A549 (cell line): ENCODE results near the gene TMEM108. TPM values are rescaled to one million over a fixed set of nuclear protein-coding genes. Genes with fewer than 3 reads are reported as not detected.

Experiments
- ATAC-seq, 2 experiments: fragments of 200-7000 bp in 1 of 2; fragments of >200 bp in 1 of 2; cut with Nextera tagmentation in 1 of 2; cut with Tn5 transposase in 1 of 2; 3 replicates each; pipeline versions ENCODE4 v1.8.0 to v1.9.1; 2018 to 2020; ENCODE audit warnings: mild to moderate bottlenecking in 1 of 2, moderate library complexity in 1 of 2
- CTCF ChIA-PET: fragments of 300-600 bp; sonication (Branson Sonifier 250); formaldehyde crosslinking; extraction: SDS; loops from one replicate; lab custom pipeline; 2021; ENCODE audit warnings: antibody characterized with exemption, inconsistent platforms; lab: Yijun Ruan, JAX
- POLR2A ChIA-PET: fragments of 350-600 bp; formaldehyde crosslinking; extraction: SDS; loops from one replicate; lab custom pipeline; 2021; ENCODE audit warnings: antibody characterized with exemption, inconsistent platforms; lab: Yijun Ruan, JAX
- DNase-seq, 2 experiments: peaks; one replicate each; pipeline versions ENCODE4 v3.0.0 to v3.0.0-alpha.2; 2011 to 2016; ENCODE audit warnings: low read depth in 1 of 2, low spot score in 1 of 2
- FAIRE-seq: peaks from 2 replicates; lab custom pipeline; 2011; peaks lifted over from hg19 to GRCh38; lab: Jason Lieb, UNC
- H3K27ac ChIP-seq, 2 experiments: fragments of >200 bp; sonication (Bioruptor Twin); formaldehyde crosslinking; 3 replicates each; pipeline ENCODE4 v1.5.1; 2016 to 2017
- H3K4me1 ChIP-seq: fragments of >200 bp; sonication (Bioruptor Twin); formaldehyde crosslinking; 3 replicates; pipeline ENCODE4 v1.6.1; 2016
- H3K4me2 ChIP-seq: fragments of >200 bp; sonication (Bioruptor Twin); formaldehyde crosslinking; 3 replicates; pipeline ENCODE4 v1.6.1; 2016
- H3K4me3 ChIP-seq: fragments of >200 bp; sonication (Bioruptor Twin); formaldehyde crosslinking; 3 replicates; pipeline ENCODE4 v1.5.1; 2016
- H3K9me3 ChIP-seq: fragments of >200 bp; sonication (Bioruptor Twin); formaldehyde crosslinking; 3 replicates; pipeline ENCODE4 v1.6.1; 2016
- BHLHE40 ChIP-seq: IDR thresholded peaks from 2 replicates; pipeline ENCODE4 v1.6.1; 2012; ENCODE audit warnings: low read depth, low read length, inconsistent platforms
- CBX2 ChIP-seq: fragments of 200-600 bp; sonication (generic); IDR thresholded peaks from 2 replicates; pipeline ENCODE4 v1.6.1; 2016; ENCODE audit warnings: low read depth, mild to moderate bottlenecking, borderline replicate concordance
- CBX8 ChIP-seq: fragments of 200-600 bp; sonication (generic); IDR thresholded peaks from 2 replicates; pipeline ENCODE4 v1.6.1; 2016
- CEBPB ChIP-seq, 2 experiments: fragments of >200 bp in 1 of 2; sonication (Bioruptor Twin) in 1 of 2; formaldehyde crosslinking in 1 of 2; IDR thresholded peaks; 2 replicates each; pipeline ENCODE4 v1.6.1; 2012 to 2016
- CHD4 ChIP-seq: fragments of 200-600 bp; sonication (generic); IDR thresholded peaks from 2 replicates; pipeline ENCODE4 v1.6.1; 2016; ENCODE audit warnings: antibody characterized with exemption, mild to moderate bottlenecking, borderline replicate concordance
- EHMT2 ChIP-seq: fragments of 200-600 bp; sonication (generic); IDR thresholded peaks from 2 replicates; pipeline ENCODE4 v1.6.1; 2016; ENCODE audit warnings: antibody characterized with exemption, low read depth, mild to moderate bottlenecking, moderate library complexity
- HOXB5 ChIP-seq: fragments of 250-450 bp; sonication (Bioruptor Pico); IDR thresholded peaks from 2 replicates; pipeline ENCODE4 v1.5.0; 2020; ENCODE audit warnings: mild to moderate bottlenecking, moderate library complexity
- JUN ChIP-seq, 2 experiments: fragments of >200 bp; sonication (Bioruptor Twin); formaldehyde crosslinking; IDR thresholded peaks; 2 replicates in 1 of 2; 3 replicates in 1 of 2; pipeline ENCODE4 v1.6.1; 2016 to 2017
- KDM5A ChIP-seq: fragments of 200-600 bp; sonication (generic); IDR thresholded peaks from 2 replicates; pipeline ENCODE4 v1.6.1; 2016; ENCODE audit warnings: antibody characterized with exemption, mild to moderate bottlenecking
- MYC ChIP-seq: IDR thresholded peaks from 2 replicates; pipeline ENCODE4 v1.6.1; 2012; ENCODE audit warnings: mild to moderate bottlenecking, inconsistent platforms, low read length, improper control_type of control experiment, borderline replicate concordance
- PHF8 ChIP-seq: fragments of 200-600 bp; sonication (generic); IDR thresholded peaks from 2 replicates; pipeline ENCODE4 v1.6.1; 2016; ENCODE audit warnings: low read depth, mild to moderate bottlenecking, antibody characterized with exemption, moderate library complexity, borderline replicate concordance
- POLR2A ChIP-seq: IDR thresholded peaks from 2 replicates; pipeline ENCODE4 v1.6.1; 2012; ENCODE audit warnings: mild to moderate bottlenecking, low read length
- POLR2AphosphoS2 ChIP-seq: conservative IDR thresholded peaks from 2 replicates; pipeline ENCODE4 v1.6.1; 2012; ENCODE audit warnings: low read length, improper control_type of control experiment, inconsistent platforms
- RAD21 ChIP-seq, 2 experiments: fragments of >200 bp in 1 of 2; sonication (Bioruptor Twin) in 1 of 2; formaldehyde crosslinking in 1 of 2; IDR thresholded peaks in 1 of 2; conservative IDR thresholded peaks in 1 of 2; 2 replicates in 1 of 2; 3 replicates in 1 of 2; pipeline ENCODE4 v1.6.1; 2012 to 2018; ENCODE audit warnings: inconsistent platforms in 1 of 2
- RNF2 ChIP-seq: fragments of 200-600 bp; sonication (generic); IDR thresholded peaks from 2 replicates; pipeline ENCODE4 v1.6.1; 2016; ENCODE audit warnings: low read depth, mild to moderate bottlenecking, antibody characterized with exemption, moderate library complexity, borderline replicate concordance
- SREBF2 ChIP-seq: fragments of 450-650 bp; IDR thresholded peaks from 2 replicates; pipeline ENCODE4 v1.6.1; 2014; ENCODE audit warnings: mild to moderate bottlenecking, moderate library complexity
- TFCP2L1 ChIP-seq: fragments of 250-450 bp; sonication (Bioruptor Pico); IDR thresholded peaks from 2 replicates; pipeline ENCODE4 v1.5.0; 2021; ENCODE audit warnings: mild to moderate bottlenecking
- ZC3H11A ChIP-seq: fragments of 450-650 bp; IDR thresholded peaks from 2 replicates; pipeline ENCODE4 v1.6.1; 2014; ENCODE audit warnings: antibody characterized with exemption, mild to moderate bottlenecking
- ZSCAN20 ChIP-seq: fragments of 250-450 bp; sonication (Bioruptor Pico); IDR thresholded peaks from 2 replicates; pipeline ENCODE4 v1.8.0; 2022; ENCODE audit warnings: mild to moderate bottlenecking, moderate library complexity
- whole genome bisulfite sequencing: methylation state at CpG from one replicate; pipeline ENCODE4 v1.1.6; 2017; ENCODE audit errors: missing lambda C conversion rate; 5-methylcytosine and 5-hydroxymethylcytosine counted together
- polyA plus RNA-seq, 4 experiments: library from polyadenylated mRNA; depleted of rRNA in 3 of 4; stranded (reverse); fragments of >200 nt; fragmentation: RNase III in 1 of 4; extraction: RNeasy Plus Mini Kit Qiagen cat#74134 plus additional on column Dnase treatment in 1 of 4; gene quantifications; 2 replicates in 3 of 4; 3 replicates in 1 of 4; pipeline ENCODE4 v1.2.3, GENCODE V29; 2011 to 2017
- TF ChIP-seq, protein P1 (sequence below): fragments of >200 bp; sonication (Bioruptor Twin); formaldehyde crosslinking; IDR thresholded peaks from 2 replicates; pipeline ENCODE4 v1.6.1; 2016
- TF ChIP-seq, protein P2 (sequence below): fragments of 250-450 bp; sonication (Bioruptor Pico); IDR thresholded peaks from 2 replicates; pipeline ENCODE4 v1.5.0; 2020; ENCODE audit warnings: low read depth, mild to moderate bottlenecking, moderate library complexity
- TF ChIP-seq, protein P3 (sequence below): IDR thresholded peaks from 2 replicates; pipeline ENCODE4 v1.6.1; 2012; ENCODE audit warnings: low read depth, borderline replicate concordance
- TF ChIP-seq, protein P4 (sequence below): fragments of >200 bp; sonication (Bioruptor Twin); formaldehyde crosslinking; IDR thresholded peaks from 3 replicates; pipeline ENCODE4 v1.6.1; 2016

TMEM108 gene
- polyA plus RNA-seq, 2 of the 4 experiments (the other 2 are of a cell fraction), result not detected

DNA sequence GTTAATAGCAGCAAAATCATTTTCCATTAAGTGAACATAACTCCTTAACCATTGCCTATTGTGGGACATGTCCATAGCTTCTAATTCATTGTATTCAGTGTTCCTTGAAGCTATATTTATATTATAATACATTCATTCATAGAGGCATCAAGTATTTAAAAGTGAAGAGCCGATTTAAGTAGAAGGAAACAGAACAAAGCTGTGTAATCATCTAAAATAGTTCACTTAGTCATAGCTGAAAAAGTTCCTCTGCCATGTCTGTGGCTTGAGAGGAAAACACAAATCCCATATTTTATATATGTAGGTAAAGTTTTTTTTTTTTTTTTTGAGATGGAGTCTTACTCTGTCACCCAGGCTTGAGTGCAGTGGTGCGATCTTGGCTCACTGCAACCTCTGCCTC, 54.5 kb downstream of the TMEM108 start:
- FAIRE-seq, result no peak
- H3K9me3 ChIP-seq, result no peaks in the 10 kb centered on the region

DNA sequence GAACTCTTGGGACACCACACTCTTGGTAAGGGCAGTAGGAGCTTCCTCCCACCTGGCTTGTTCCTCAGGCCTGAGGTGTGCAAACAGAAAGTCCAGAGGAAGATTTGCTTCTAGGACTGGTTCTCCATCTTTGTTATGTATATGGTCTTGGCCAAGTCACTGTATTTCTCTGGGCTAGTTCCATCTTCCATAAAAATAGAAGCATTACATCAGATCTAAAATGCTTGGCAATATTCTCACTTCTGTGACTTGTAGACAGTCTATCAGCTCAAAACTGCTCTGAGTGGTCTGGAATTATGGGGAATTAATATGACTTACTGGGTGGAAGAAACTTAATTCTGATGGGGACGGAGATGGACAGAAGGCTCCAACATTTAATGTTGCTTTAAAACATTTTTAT, 55.2 kb downstream of the TMEM108 start:
- Histone ChIP-seq H3K9me3 (no peaks in the 10 kb centered on the region), H3K4me3 (no peak overlapping the region), H3K4me2 (no peak overlapping the region), H3K27ac (no peak overlapping the region)
- DNase-seq, result no peak
- TF ChIP-seq TFCP2L1 (no peak), CHD4 (no peak), PHF8 (no peak), ZSCAN20 (CRISPR knock-in tag) (no peak), BHLHE40 (no peak), CEBPB (IDR thresholded peaks at IDR 0.05) (no peak), JUN (IDR thresholded peaks at IDR 0.05) (no peak), RNF2 (no peak), ZC3H11A (no peak), RAD21 (conservative IDR thresholded peaks at IDR 0.05 in 1 of 2, IDR thresholded peaks at IDR 0.05 in 1 of 2) (no peak), SREBF2 (no peak), POLR2AphosphoS2 (no peak), CBX8 (no peak), EHMT2 (no peak), KDM5A (no peak), CBX2 (no peak)
- TF ChIP-seq, protein P1, sequence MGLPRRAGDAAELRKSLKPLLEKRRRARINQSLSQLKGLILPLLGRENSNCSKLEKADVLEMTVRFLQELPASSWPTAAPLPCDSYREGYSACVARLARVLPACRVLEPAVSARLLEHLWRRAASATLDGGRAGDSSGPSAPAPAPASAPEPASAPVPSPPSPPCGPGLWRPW, result no peak
- TF ChIP-seq, protein P2, sequence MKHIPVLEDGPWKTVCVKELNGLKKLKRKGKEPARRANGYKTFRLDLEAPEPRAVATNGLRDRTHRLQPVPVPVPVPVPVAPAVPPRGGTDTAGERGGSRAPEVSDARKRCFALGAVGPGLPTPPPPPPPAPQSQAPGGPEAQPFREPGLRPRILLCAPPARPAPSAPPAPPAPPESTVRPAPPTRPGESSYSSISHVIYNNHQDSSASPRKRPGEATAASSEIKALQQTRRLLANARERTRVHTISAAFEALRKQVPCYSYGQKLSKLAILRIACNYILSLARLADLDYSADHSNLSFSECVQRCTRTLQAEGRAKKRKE (CRISPR knock-in tag), result no peak
- TF ChIP-seq, protein P3, sequence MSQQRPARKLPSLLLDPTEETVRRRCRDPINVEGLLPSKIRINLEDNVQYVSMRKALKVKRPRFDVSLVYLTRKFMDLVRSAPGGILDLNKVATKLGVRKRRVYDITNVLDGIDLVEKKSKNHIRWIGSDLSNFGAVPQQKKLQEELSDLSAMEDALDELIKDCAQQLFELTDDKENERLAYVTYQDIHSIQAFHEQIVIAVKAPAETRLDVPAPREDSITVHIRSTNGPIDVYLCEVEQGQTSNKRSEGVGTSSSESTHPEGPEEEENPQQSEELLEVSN, result no peak
- TF ChIP-seq, all 56 proteins: peak for 0
- 7% methylated on average over 1 of the region's 1 CpG for WGBS
- no peak for ATAC-seq
- POLR2A ChIA-PET, result no interaction called here
- H3K4me1 ChIP-seq, result no peaks in the 10 kb centered on the region
- FAIRE-seq, result no peak
- CTCF ChIA-PET, result no interaction called here

More for the DNA sequence above, 54.5 kb downstream of the TMEM108 start:
- Histone ChIP-seq H3K4me3 (no peak overlapping the region), H3K27ac (no peak overlapping the region), H3K4me2 (no peak overlapping the region), H3K4me1 (no peaks in the 10 kb centered on the region)
- DNase-seq (no peak), ATAC-seq (no peak)
- no peak for TF ChIP-seq HOXB5 (CRISPR knock-in tag)
- POLR2A ChIA-PET, result no interaction called here
- 0% methylated on average over 2 of the region's 2 CpGs for WGBS
- CTCF ChIA-PET, result no interaction called here

DNA sequence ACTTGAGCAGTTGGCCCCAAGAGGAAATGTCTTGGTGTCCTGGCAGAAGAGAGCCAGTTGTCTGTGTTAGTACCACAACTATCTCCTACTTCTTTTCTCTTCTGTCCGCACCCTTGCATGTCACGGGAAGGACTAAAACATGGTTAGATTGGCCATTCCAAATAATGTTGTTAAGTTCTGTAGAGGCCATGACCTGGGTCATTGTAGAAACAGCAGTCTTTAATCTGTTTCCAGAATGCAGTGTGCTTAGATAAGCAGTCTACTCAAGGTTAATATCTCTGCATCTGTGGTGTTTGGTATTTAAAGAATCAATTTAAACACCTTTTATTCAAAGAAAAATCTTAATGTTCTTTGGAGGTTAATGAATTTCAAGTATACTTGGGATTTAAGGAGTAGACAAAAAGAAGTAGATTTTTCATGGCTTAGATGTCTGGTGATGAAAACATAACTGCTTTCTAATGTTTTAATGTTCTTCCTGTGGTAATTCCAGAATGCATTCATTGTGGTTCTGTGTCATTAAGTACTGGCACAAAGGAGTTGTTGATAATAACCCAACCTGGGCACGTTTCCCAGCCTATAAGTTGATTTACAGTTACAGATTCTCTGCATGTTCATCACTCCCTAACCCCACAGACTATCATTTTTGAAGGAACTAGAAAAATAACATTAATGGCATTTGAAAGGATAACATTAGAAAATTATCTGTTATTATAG, 58.9 kb downstream of the TMEM108 start:
- Histone ChIP-seq H3K9me3 (no peaks in the 10 kb centered on the region), H3K4me2 (no peak overlapping the region), H3K4me3 (no peak overlapping the region)
- FAIRE-seq, result no peak
- no peak for TF ChIP-seq MYC
- TF ChIP-seq POLR2AphosphoS2, result no peak
- TF ChIP-seq, protein P4, sequence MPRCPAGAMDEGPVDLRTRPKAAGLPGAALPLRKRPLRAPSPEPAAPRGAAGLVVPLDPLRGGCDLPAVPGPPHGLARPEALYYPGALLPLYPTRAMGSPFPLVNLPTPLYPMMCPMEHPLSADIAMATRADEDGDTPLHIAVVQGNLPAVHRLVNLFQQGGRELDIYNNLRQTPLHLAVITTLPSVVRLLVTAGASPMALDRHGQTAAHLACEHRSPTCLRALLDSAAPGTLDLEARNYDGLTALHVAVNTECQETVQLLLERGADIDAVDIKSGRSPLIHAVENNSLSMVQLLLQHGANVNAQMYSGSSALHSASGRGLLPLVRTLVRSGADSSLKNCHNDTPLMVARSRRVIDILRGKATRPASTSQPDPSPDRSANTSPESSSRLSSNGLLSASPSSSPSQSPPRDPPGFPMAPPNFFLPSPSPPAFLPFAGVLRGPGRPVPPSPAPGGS, result no peak
- no peak for TF ChIP-seq RNF2
- no peak for TF ChIP-seq POLR2A
- no peak for TF ChIP-seq ZSCAN20 (CRISPR knock-in tag)
- TF ChIP-seq, all 56 proteins: peak for 0
- Histone ChIP-seq H3K27ac (no peak overlapping the region), H3K4me1 (no peaks in the 10 kb centered on the region)
- ChIA-PET POLR2A (no interaction called here), CTCF (no interaction called here)
- 1% methylated on average over 3 of the region's 3 CpGs for WGBS
- ATAC-seq (no peak), DNase-seq (no peak)
